Measurements from ENCODE around the gene TAB2.

- TF ChIP-seq ARNTL (CRISPR knock-in tag; IDR thresholded peaks at IDR 0.05; ENCODE audit: borderline replicate concordance, low read depth): no peak
- no peak for TF ChIP-seq ZNF70 (CRISPR knock-in tag; IDR thresholded peaks at IDR 0.05)
- TF ChIP-seq ESRRG (CRISPR knock-in tag; IDR thresholded peaks at IDR 0.05): no peak
- no peak for TF ChIP-seq OSR1 (CRISPR knock-in tag; IDR thresholded peaks at IDR 0.05)
- TF ChIP-seq, protein P1, sequence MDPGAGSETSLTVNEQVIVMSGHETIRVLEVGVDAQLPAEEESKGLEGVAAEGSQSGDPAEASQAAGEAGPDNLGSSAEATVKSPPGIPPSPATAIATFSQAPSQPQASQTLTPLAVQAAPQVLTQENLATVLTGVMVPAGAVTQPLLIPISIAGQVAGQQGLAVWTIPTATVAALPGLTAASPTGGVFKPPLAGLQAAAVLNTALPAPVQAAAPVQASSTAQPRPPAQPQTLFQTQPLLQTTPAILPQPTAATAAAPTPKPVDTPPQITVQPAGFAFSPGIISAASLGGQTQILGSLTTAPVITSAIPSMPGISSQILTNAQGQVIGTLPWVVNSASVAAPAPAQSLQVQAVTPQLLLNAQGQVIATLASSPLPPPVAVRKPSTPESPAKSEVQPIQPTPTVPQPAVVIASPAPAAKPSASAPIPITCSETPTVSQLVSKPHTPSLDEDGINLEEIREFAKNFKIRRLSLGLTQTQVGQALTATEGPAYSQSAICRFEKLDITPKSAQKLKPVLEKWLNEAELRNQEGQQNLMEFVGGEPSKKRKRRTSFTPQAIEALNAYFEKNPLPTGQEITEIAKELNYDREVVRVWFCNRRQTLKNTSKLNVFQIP (CRISPR knock-in tag; IDR thresholded peaks at IDR 0.05; ENCODE audit: borderline replicate concordance, low read depth): no peak
- TF ChIP-seq CREB5 (CRISPR knock-in tag; IDR thresholded peaks at IDR 0.05; ENCODE audit: low read depth): no peak
Measured at GRCh38 chr6:149410557-149410956, 93.0 kb downstream of the TAB2 start.

All from SK-N-SH treated with all-trans-retinoic acid at 6 μM for 48 hours (cell line).